Loucy (cell line): ENCODE results near the gene SLC19A1.
A peak's percentile ranks its signal among the peaks of the same experiment; 100 is the strongest.

Source experiments
- H2AFZ ChIP-seq: fragments of 200-600 bp; sonication (generic); 2 replicates; pipeline ENCODE4 v1.6.0; 2016; ENCODE audit warnings: antibody characterized with exemption, mild to moderate bottlenecking, low read length, moderate library complexity
- H3F3A ChIP-seq: fragments of 200-600 bp; 2 replicates; pipeline ENCODE4 v1.6.0; 2016; ENCODE audit warnings: antibody characterized with exemption, low read depth, mild to moderate bottlenecking
- H3K27me3 ChIP-seq: fragments of 200-600 bp; sonication (generic); 2 replicates; pipeline ENCODE4 v1.6.1; 2014; ENCODE audit warnings: low read length, mild to moderate bottlenecking; ENCODE audit not compliant: insufficient read depth, poor library complexity, severe bottlenecking
- H3K36me3 ChIP-seq: fragments of 200-600 bp; sonication (generic); 2 replicates; pipeline ENCODE4 v1.6.1; 2016; ENCODE audit warnings: low read length; ENCODE audit not compliant: insufficient read depth
- H3K4me1 ChIP-seq: fragments of 200-600 bp; sonication (generic); 2 replicates; pipeline ENCODE4 v1.5.1; 2014; ENCODE audit warnings: low read length, mild to moderate bottlenecking; ENCODE audit not compliant: insufficient read depth, poor library complexity, severe bottlenecking
- H3K4me2 ChIP-seq: fragments of 200-600 bp; sonication (generic); 2 replicates; pipeline ENCODE4 v1.6.0; 2014; ENCODE audit warnings: antibody characterized with exemption, low read length, low read depth, mild to moderate bottlenecking; ENCODE audit not compliant: poor library complexity, severe bottlenecking
- H3K4me3 ChIP-seq: fragments of 200-600 bp; sonication (generic); 2 replicates; pipeline ENCODE4 v1.5.1; 2014; ENCODE audit warnings: low read length, mild to moderate bottlenecking, mixed read lengths; ENCODE audit not compliant: poor library complexity, severe bottlenecking
- H3K79me2 ChIP-seq: fragments of 200-600 bp; sonication (generic); 2 replicates; pipeline ENCODE4 v1.6.1; 2014; ENCODE audit warnings: low read length; ENCODE audit not compliant: insufficient read depth
- H3K9ac ChIP-seq: fragments of 200-600 bp; sonication (generic); 2 replicates; pipeline ENCODE4 v1.6.0; 2014; ENCODE audit warnings: mild to moderate bottlenecking, low read depth, low read length, moderate library complexity; ENCODE audit not compliant: poor library complexity, severe bottlenecking
- H3K9me2 ChIP-seq: fragments of 200-600 bp; sonication (generic); replicated peaks from 2 replicates; pipeline ENCODE4 v1.6.1; 2016; ENCODE audit warnings: low read depth, low read length, mixed read lengths
- H3K9me3 ChIP-seq: fragments of 200-600 bp; sonication (generic); 2 replicates; pipeline ENCODE4 v1.6.1; 2014; ENCODE audit warnings: mild to moderate bottlenecking, antibody characterized with exemption, low read length, low read depth; ENCODE audit not compliant: insufficient read depth
- H4K20me1 ChIP-seq: fragments of 200-600 bp; sonication (generic); 2 replicates; pipeline ENCODE4 v1.6.0; 2014; ENCODE audit warnings: antibody characterized with exemption, low read length, mild to moderate bottlenecking; ENCODE audit not compliant: insufficient read depth, poor library complexity, severe bottlenecking
- CTCF ChIP-seq: fragments of 200-600 bp; sonication (generic); conservative IDR thresholded peaks from 2 replicates; pipeline ENCODE4 v1.5.1; 2014; ENCODE audit warnings: mild to moderate bottlenecking, antibody characterized with exemption, low read length
- EZH2phosphoT487 ChIP-seq: fragments of 200-600 bp; IDR thresholded peaks from 2 replicates; pipeline ENCODE4 v1.6.1; 2018; ENCODE audit warnings: antibody characterized with exemption, mild to moderate bottlenecking, moderate library complexity, borderline replicate concordance

Gene SLC19A1

GRCh38 chr21:45539796-45540600 lies 2.2 kb downstream of the SLC19A1 start:
- Histone ChIP-seq H3K9me2 (no peaks in the 10 kb centered on the region), H3K9ac (peak overlapping the region; percentile 84), H2AFZ (no peak overlapping the region), H3K79me2 (peaks cover 54% of the 10 kb centered on the region), H3K4me3 (peak overlapping the region; percentile 74), H3K4me1 (peaks cover 30% of the 10 kb centered on the region), H4K20me1 (peaks cover 22% of the 10 kb centered on the region), H3F3A (no peaks in the 10 kb centered on the region), H3K9me3 (no peaks in the 10 kb centered on the region), H3K36me3 (no peaks in the 10 kb centered on the region; the same call in 1 of the 2 replicates), H3K4me2 (peak overlapping the region; percentile 93), H3K27me3 (no peaks in the 10 kb centered on the region)
- no peak for TF ChIP-seq EZH2phosphoT487
- no peak for TF ChIP-seq CTCF

- TF ChIP-seq CTCF (no peak), EZH2phosphoT487 (no peak)
- no peaks in the 10 kb centered on the region for H3F3A ChIP-seq
- no peaks in the 10 kb centered on the region; the same call in 1 of the 2 replicates for H3K36me3 ChIP-seq
- H3K4me1 ChIP-seq: peaks cover 30% of the 10 kb centered on the region
- H3K27me3 ChIP-seq: no peaks in the 10 kb centered on the region
- no peak overlapping the region for H3K4me3 ChIP-seq
- no peaks in the 10 kb centered on the region for H3K9me2 ChIP-seq
- peaks cover 22% of the 10 kb centered on the region for H4K20me1 ChIP-seq
- peak overlapping the region; percentile 93 for H3K4me2 ChIP-seq
- H3K79me2 ChIP-seq: peaks cover 61% of the 10 kb centered on the region
- no peaks in the 10 kb centered on the region for H3K9me3 ChIP-seq
- no peak overlapping the region for H2AFZ ChIP-seq
- no peak overlapping the region for H3K9ac ChIP-seq
Observed at GRCh38 chr21:45539046-45539795, 3.0 kb downstream of the SLC19A1 start.

- Histone ChIP-seq H4K20me1 (peaks cover 22% of the 10 kb centered on the region), H3K4me2 (peak overlapping the region; percentile 20), H2AFZ (no peak overlapping the region), H3K4me1 (peaks cover 27% of the 10 kb centered on the region), H3F3A (no peaks in the 10 kb centered on the region), H3K36me3 (no peaks in the 10 kb centered on the region; the same call in 1 of the 2 replicates), H3K9me3 (no peaks in the 10 kb centered on the region), H3K9me2 (no peaks in the 10 kb centered on the region), H3K27me3 (no peaks in the 10 kb centered on the region), H3K9ac (no peak overlapping the region), H3K79me2 (peaks cover 68% of the 10 kb centered on the region), H3K4me3 (no peak overlapping the region)
- TF ChIP-seq CTCF: no peak
- TF ChIP-seq EZH2phosphoT487: no peak
Observed at GRCh38 chr21:45538381-45539045, 3.7 kb downstream of the SLC19A1 start.
